ENCODE results near the gene MZT1.

- no peak for TF ChIP-seq CTCF (IDR thresholded peaks at IDR 0.05; ENCODE audit: borderline replicate concordance, extremely low read depth, low read length, poor library complexity, severe bottlenecking)
- no peak for TF ChIP-seq EZH2 (IDR thresholded peaks at IDR 0.05; ENCODE audit: borderline replicate concordance, low read depth, low read length, severe bottlenecking)
These were observed 26.9 kb downstream of the MZT1 start for GRCh38 chr13:72700509-72700908.

All from DND-41 (cell line).